Small intestine (tissue), 7 donors: Measurements from ENCODE around the gene MMS19. TPM values are rescaled to one million over a fixed set of nuclear protein-coding genes. Genes with fewer than 3 reads are reported as not detected.

Source experiments
- DNase-seq, 2 donors: peaks; one replicate each; pipeline versions ENCODE4 v3.0.0 to v3.0.0-alpha.2; 2013
- FAIRE-seq: peaks from 2 replicates; lab custom pipeline; 2012; peaks lifted over from hg19 to GRCh38; lab: Jason Lieb, UNC
- H3K27ac ChIP-seq, 3 donors: one replicate each; pipeline ENCODE4 v1.5.1; 2013; ENCODE audit warnings: low read length in 2 of 3, mild to moderate bottlenecking in 2 of 3, control low read depth in 1 of 3, inconsistent platforms in 1 of 3, low read depth in 1 of 3, moderate library complexity in 1 of 3
- H3K27me3 ChIP-seq, 3 donors: one replicate each; pipeline ENCODE4 v1.6.1; 2013; ENCODE audit warnings: low read length in 3 of 3, inconsistent platforms in 1 of 3; ENCODE audit not compliant: control insufficient read depth in 3 of 3, insufficient read depth in 3 of 3
- H3K36me3 ChIP-seq, 3 donors: one replicate each; pipeline ENCODE4 v1.6.1; 2013; ENCODE audit warnings: low read length in 3 of 3, inconsistent platforms in 1 of 3, low read depth in 1 of 3, mild to moderate bottlenecking in 1 of 3, moderate library complexity in 1 of 3; ENCODE audit not compliant: control insufficient read depth in 3 of 3, insufficient read depth in 2 of 3
- H3K4me1 ChIP-seq, 3 donors: one replicate each; pipeline ENCODE4 v1.6.1; 2013; ENCODE audit warnings: low read length in 2 of 3, inconsistent platforms in 1 of 3, low read depth in 1 of 3, mild to moderate bottlenecking in 1 of 3, moderate library complexity in 1 of 3; ENCODE audit not compliant: control insufficient read depth in 3 of 3, insufficient read depth in 2 of 3
- H3K4me3 ChIP-seq, 3 donors: one replicate each; pipeline ENCODE4 v1.5.1; 2013; ENCODE audit warnings: low read length in 3 of 3, control low read depth in 1 of 3, inconsistent platforms in 1 of 3, low read depth in 1 of 3, mild to moderate bottlenecking in 1 of 3, moderate library complexity in 1 of 3
- H3K9me3 ChIP-seq, 2 donors: one replicate each; pipeline ENCODE4 v1.6.1; 2013; ENCODE audit warnings: low read depth in 1 of 2, low read length in 1 of 2; ENCODE audit not compliant: control insufficient read depth in 2 of 2, insufficient read depth in 1 of 2
- WGBS, 3 donors: extraction: QIAGEN DNeasy Blood & Tissue Kit; methylation state at CpG; one replicate each; pipeline ENCODE4 v1.1.7; 2013; 5-methylcytosine and 5-hydroxymethylcytosine counted together
- polyA plus RNA-seq, 4 donors: library from polyadenylated mRNA; stranded (reverse) in 3 of 4; unstranded in 1 of 4; fragments of 200-250 nt in 3 of 4; fragments of 120-200 nt in 1 of 4; gene quantifications; one replicate each; pipeline versions ENCODE4 v1.2.1 to v1.2.3, GENCODE V29; 2013
- donor health status: healthy with polysubstance abuse.
- donor health status: control.
- donor health status: control.
- donor health status: Bipolar disorder and iron deficiency.
- donor health status: healthy.

MMS19 gene
- polyA plus RNA-seq, 4 donors, result 44.7 to 55.3 (median 50.5) TPM

DNA sequence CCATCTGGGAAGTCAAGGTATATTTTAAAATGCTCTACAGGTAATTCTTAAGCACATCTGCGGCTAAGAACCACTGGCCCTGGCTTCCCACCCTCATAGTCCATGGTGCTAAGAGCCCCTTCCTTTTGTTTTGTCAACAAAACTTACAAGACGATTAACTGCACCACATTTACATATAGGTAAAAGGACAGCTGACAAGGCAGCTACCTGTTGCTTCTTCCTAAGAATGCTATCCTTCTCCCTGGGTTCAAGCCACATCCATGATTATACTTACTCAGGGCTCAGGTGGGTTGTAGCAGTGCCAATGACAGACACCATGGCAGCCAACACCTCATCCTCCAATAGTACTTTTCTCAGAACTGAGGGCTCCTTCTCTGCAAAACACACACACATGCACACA lies 35.9 kb downstream of the MMS19 start:
- H3K27ac ChIP-seq, result no peak overlapping the region
- H3K27me3 ChIP-seq, result no peaks in the 10 kb centered on the region
- H3K9me3 ChIP-seq, result no peaks in the 10 kb centered on the region
- FAIRE-seq, result no peak
- 94 to 97% (median 94%) methylated on average over 2 of the region's 2 CpGs for WGBS, 3 donors
- H3K4me3 ChIP-seq, result no peak overlapping the region
- peaks cover 26 to 94% (median 31%) of the 10 kb centered on the region in 3 donors for H3K36me3 ChIP-seq
- H3K4me1 ChIP-seq, result no peaks in the 10 kb centered on the region
- no peak for DNase-seq

DNA sequence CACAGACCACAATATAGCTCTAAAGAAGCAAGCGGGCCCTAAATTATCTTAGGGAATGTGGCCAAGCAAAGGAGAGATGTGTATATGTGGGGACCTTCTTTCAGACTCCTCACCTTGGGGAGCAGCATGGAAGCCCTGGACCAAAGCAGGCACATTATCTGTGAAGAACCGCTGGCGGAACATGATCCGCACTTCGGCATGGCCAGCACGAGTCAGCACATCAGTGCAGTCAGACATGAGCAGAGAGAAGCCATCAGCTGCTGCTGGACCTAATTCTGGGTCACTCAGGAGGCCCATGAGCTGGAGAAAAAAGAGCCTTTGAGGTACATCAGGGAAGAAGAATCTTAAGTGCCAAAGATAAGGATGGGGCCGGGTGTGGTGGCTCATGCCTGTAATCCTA lies 38.3 kb downstream of the MMS19 start:
- DNase-seq, result no peak

GRCh38 chr10:97459111-97459510 lies 39.1 kb downstream of the MMS19 start:
- FAIRE-seq (no peak), DNase-seq (no peak)
- WGBS, 3 donors, result 95 to 96% (median 95%) methylated on average over 7 of the region's 7 CpGs
- Histone ChIP-seq H3K4me3 (no peak overlapping the region), H3K27me3 (no peaks in the 10 kb centered on the region), H3K9me3 (no peaks in the 10 kb centered on the region), H3K36me3 (peaks cover 22 to 80% (median 32%) of the 10 kb centered on the region in 3 donors), H3K27ac (no peak overlapping the region), H3K4me1 (no peaks in the 10 kb centered on the region)

More for the DNA sequence above, 38.3 kb downstream of the MMS19 start:
- H3K4me1 ChIP-seq, result no peaks in the 10 kb centered on the region
- 72 to 80% (median 78%) methylated on average over 7 of the region's 7 CpGs for WGBS, 3 donors
- FAIRE-seq, result no peak
- no peaks in the 10 kb centered on the region for H3K9me3 ChIP-seq
- H3K27ac ChIP-seq, result no peak overlapping the region
- no peaks in the 10 kb centered on the region for H3K27me3 ChIP-seq
- no peak overlapping the region for H3K4me3 ChIP-seq
- H3K36me3 ChIP-seq, result peaks cover 22 to 84% (median 32%) of the 10 kb centered on the region in 3 donors

- 72 to 83% (median 74%) methylated on average over 3 of the region's 3 CpGs for WGBS, 3 donors
- Histone ChIP-seq H3K9me3 (no peaks in the 10 kb centered on the region), H3K27ac (no peak overlapping the region), H3K4me3 (no peak overlapping the region), H3K27me3 (no peaks in the 10 kb centered on the region), H3K36me3 (peaks cover 21 to 84% (median 28%) of the 10 kb centered on the region in 3 donors), H3K4me1 (no peaks in the 10 kb centered on the region)
- FAIRE-seq, result no peak
- no peak for DNase-seq
Measured at GRCh38 chr10:97456686-97457065, 41.5 kb downstream of the MMS19 start.

GRCh38 chr10:97456034-97456685 lies 42.1 kb downstream of the MMS19 start:
- DNase-seq (no peak), FAIRE-seq (no peak)
- Histone ChIP-seq H3K36me3 (peaks cover 20 to 84% (median 23%) of the 10 kb centered on the region in 3 donors), H3K9me3 (no peaks in the 10 kb centered on the region), H3K27ac (no peak overlapping the region), H3K27me3 (no peaks in the 10 kb centered on the region), H3K4me3 (no peak overlapping the region), H3K4me1 (no peaks in the 10 kb centered on the region)
- WGBS, 3 donors, result 63 to 82% (median 73%) methylated on average over 5 of the region's 5 CpGs

GRCh38 chr10:97454330-97455036 lies 43.7 kb downstream of the MMS19 start:
- no peaks in the 10 kb centered on the region for H3K27me3 ChIP-seq
- FAIRE-seq, result no peak
- WGBS, 3 donors, result 69 to 81% (median 74%) methylated on average over 3 of the region's 3 CpGs
- H3K4me3 ChIP-seq, result no peak overlapping the region
- peak in 1 of 2 donors; percentile 44 for DNase-seq
- H3K27ac ChIP-seq, result no peak overlapping the region
- H3K36me3 ChIP-seq, result peaks cover 7 to 74% (median 15%) of the 10 kb centered on the region in 3 donors
- H3K4me1 ChIP-seq, result no peaks in the 10 kb centered on the region
- H3K9me3 ChIP-seq, result no peaks in the 10 kb centered on the region

- Histone ChIP-seq H3K27ac (no peak overlapping the region), H3K27me3 (no peaks in the 10 kb centered on the region), H3K4me3 (no peak overlapping the region), H3K4me1 (peaks cover 0 to 1% (median 0%) of the 10 kb centered on the region in 3 donors), H3K36me3 (peaks cover 2 to 53% (median 9%) of the 10 kb centered on the region in 3 donors), H3K9me3 (no peaks in the 10 kb centered on the region)
- 88 to 93% (median 91%) methylated on average over 6 of the region's 6 CpGs for WGBS, 3 donors
- no peak for DNase-seq
- no peak for FAIRE-seq
Measured at GRCh38 chr10:97452352-97452751, 45.9 kb downstream of the MMS19 start.

GRCh38 chr10:97451605-97452004 lies 46.6 kb downstream of the MMS19 start:
- FAIRE-seq, result no peak
- WGBS, 3 donors, result 93 to 97% (median 96%) methylated on average over 14 to 17 of the region's 17 CpGs

More at GRCh38 chr10:97451605-97452004, 46.6 kb downstream of the MMS19 start:
- H3K9me3 ChIP-seq, result no peaks in the 10 kb centered on the region
- H3K4me3 ChIP-seq, result no peak overlapping the region
- peaks cover 0 to 46% (median 9%) of the 10 kb centered on the region in 3 donors for H3K36me3 ChIP-seq
- peaks cover 0 to 7% (median 4%) of the 10 kb centered on the region in 3 donors for H3K4me1 ChIP-seq
- no peaks in the 10 kb centered on the region for H3K27me3 ChIP-seq
- H3K27ac ChIP-seq, result no peak overlapping the region
- DNase-seq, result no peak
